HG03442 (cell line): ENCODE data around the gene ICOSLG.
"Not testable (repeated sequence)": the region's sequence is repeated elsewhere in the genome, so short reads cannot be mapped to it uniquely, and the experiment has no call there.

Source experiments
- ATAC-seq: cut with Tn5 transposase; IDR thresholded peaks from one replicate; pipeline ENCODE4 v1.9.1; 2021; ENCODE audit warnings: mild to moderate bottlenecking, moderate library complexity; ENCODE audit not compliant: unreplicated experiment

Gene ICOSLG

GRCh38 chr21:44265734-44266270 is 25.1 kb upstream of the ICOSLG start:
- ATAC-seq: no peak

GRCh38 chr21:44263768-44264167 is 23.0 kb upstream of the ICOSLG start:
- ATAC-seq: no peak

- ATAC-seq: no peak
Observed at GRCh38 chr21:44263221-44263760, 22.5 kb upstream of the ICOSLG start.

- no peak for ATAC-seq
Observed at GRCh38 chr21:44262338-44263056, 21.8 kb upstream of the ICOSLG start.

- no peak for ATAC-seq
Observed at GRCh38 chr21:44261675-44262295, 21.0 kb upstream of the ICOSLG start, which contains the start of gene DNMT3L. TSS of gene DNMT3L (minus strand) at chr21:44261897. CDS start at chr21:44261259, 638 bp downstream.

GRCh38 chr21:44260791-44261631 is 20.3 kb upstream of the ICOSLG start:
- no peak for ATAC-seq

- no peak for ATAC-seq
Observed at GRCh38 chr21:44260066-44260465, 19.3 kb upstream of the ICOSLG start.

- ATAC-seq: no peak
Observed at GRCh38 chr21:44259082-44259705, 18.5 kb upstream of the ICOSLG start.

GRCh38 chr21:44258056-44258725 is 17.4 kb upstream of the ICOSLG start:
- no peak for ATAC-seq

- no peak for ATAC-seq
Observed at GRCh38 chr21:44255511-44255981, 14.8 kb upstream of the ICOSLG start.

- ATAC-seq: no peak
Observed at GRCh38 chr21:44253832-44254710, 13.3 kb upstream of the ICOSLG start.

GRCh38 chr21:44249204-44250037 is 8.7 kb upstream of the ICOSLG start:
- not testable (repeated sequence) for ATAC-seq

- ATAC-seq: not testable (repeated sequence)
Observed at GRCh38 chr21:44247904-44248303, 7.2 kb upstream of the ICOSLG start.

GRCh38 chr21:44243980-44244379 is 3.2 kb upstream of the ICOSLG start:
- peak; percentile 43 for ATAC-seq

GRCh38 chr21:44241281-44241680 is 538 bp upstream of the ICOSLG start:
- not testable (repeated sequence) for ATAC-seq

GRCh38 chr21:44240353-44240752 is 390 bp downstream of the ICOSLG start:
- ATAC-seq: not testable (repeated sequence)

GRCh38 chr21:44229561-44229960 is 11.2 kb downstream of the ICOSLG start:
- not testable (repeated sequence) for ATAC-seq

- ATAC-seq: not testable (repeated sequence)
Observed at GRCh38 chr21:44228109-44228508, 12.6 kb downstream of the ICOSLG start.
